OCI-LY7 (cell line): ENCODE data around the gene RASAL2. TPM values are rescaled to one million over a fixed set of nuclear protein-coding genes. Genes with fewer than 3 reads are reported as not detected.
"Not testable (repeated sequence)": the region's sequence is repeated elsewhere in the genome, so short reads cannot be mapped to it uniquely, and the experiment has no call there.

Source experiments
- BruUV-seq: library from RNA; stranded (reverse); fragments of 400-500 nt; replicated peaks from 2 replicates; lab custom pipeline; 2021; lab: Mats Ljungman, UMichigan
- CTCF ChIA-PET: fragments of 300-600 bp; sonication (Branson Sonifier 250); formaldehyde crosslinking; loops from one replicate; lab custom pipeline; 2022; ENCODE audit warnings: antibody characterized with exemption; ENCODE audit not compliant: unreplicated experiment; lab: Charles Lee
- POLR2A ChIA-PET: fragments of 300-600 bp; sonication (Branson Sonifier 250); formaldehyde crosslinking; loops from one replicate; lab custom pipeline; 2022; ENCODE audit warnings: antibody characterized with exemption; lab: Charles Lee
- DNase-seq: peaks from one replicate; pipeline ENCODE4 v3.0.0-alpha.2; 2015; ENCODE audit warnings: low spot score
- H2AFZ ChIP-seq: fragments of 200-600 bp; sonication (generic), shearing (Covaris generic); 2 replicates; pipeline ENCODE4 v1.6.1; 2014; ENCODE audit warnings: mild to moderate bottlenecking, antibody characterized with exemption, low read length, moderate library complexity
- H3K27ac ChIP-seq: fragments of 200-600 bp; sonication (generic); 2 replicates; pipeline ENCODE4 v1.5.1; 2014; ENCODE audit warnings: mixed run types, low read depth, mild to moderate bottlenecking, moderate library complexity, low read length, inconsistent platforms; ENCODE audit not compliant: poor library complexity, severe bottlenecking
- H3K36me3 ChIP-seq: fragments of 200-600 bp; sonication (generic); 2 replicates; pipeline ENCODE4 v1.6.1; 2014; ENCODE audit warnings: mild to moderate bottlenecking, antibody characterized with exemption, low read length, moderate library complexity, mixed read lengths; ENCODE audit not compliant: insufficient read depth
- H3K4me1 ChIP-seq: fragments of 200-600 bp; sonication (generic); 2 replicates; pipeline ENCODE4 v1.5.1; 2014; ENCODE audit warnings: mild to moderate bottlenecking, low read length; ENCODE audit not compliant: insufficient read depth, poor library complexity, severe bottlenecking
- H3K4me2 ChIP-seq: fragments of 200-600 bp; sonication (generic); 2 replicates; pipeline ENCODE4 v1.6.1; 2014; ENCODE audit warnings: mild to moderate bottlenecking, low read length
- H3K4me3 ChIP-seq: fragments of 200-600 bp; sonication (generic); 2 replicates; pipeline ENCODE4 v1.5.1; 2014; ENCODE audit warnings: mild to moderate bottlenecking, low read depth, low read length; ENCODE audit not compliant: poor library complexity, severe bottlenecking
- H3K79me2 ChIP-seq: fragments of 200-600 bp; sonication (generic); 2 replicates; pipeline ENCODE4 v1.6.1; 2016; ENCODE audit warnings: low read depth, mild to moderate bottlenecking, low read length, moderate library complexity, mixed read lengths; ENCODE audit not compliant: insufficient read depth
- H3K9me2 ChIP-seq: fragments of 200-600 bp; sonication (generic); 2 replicates; pipeline ENCODE4 v1.6.1; 2016; ENCODE audit warnings: mild to moderate bottlenecking, low read length, mixed read lengths; ENCODE audit not compliant: insufficient read depth
- H3K9me3 ChIP-seq: fragments of 200-600 bp; sonication (generic); 2 replicates; pipeline ENCODE4 v1.6.1; 2014; ENCODE audit warnings: mild to moderate bottlenecking, mixed run types, low read length, mixed read lengths
- H4K20me1 ChIP-seq: fragments of 200-600 bp; sonication (generic); 2 replicates; pipeline ENCODE4 v1.6.1; 2014; ENCODE audit warnings: mild to moderate bottlenecking, antibody characterized with exemption, low read length, moderate library complexity, mixed read lengths; ENCODE audit not compliant: insufficient read depth
- EZH2phosphoT487 ChIP-seq: fragments of 200-600 bp; sonication (generic); IDR thresholded peaks from 2 replicates; pipeline ENCODE4 v1.6.1; 2018; ENCODE audit warnings: low read depth, borderline replicate concordance, mild to moderate bottlenecking, mixed run types, antibody characterized with exemption, low read length, moderate library complexity, mixed read lengths
- intact Hi-C: fragments of 100-400 bp; cut with micrococcal nuclease; formaldehyde crosslinking; loops from one replicate; pipeline ENCODE4 v1.10.0; 2022; ENCODE audit not compliant: unreplicated experiment
- total RNA-seq, 2 experiments: library from RNA; depleted of rRNA in 1 of 2; stranded (reverse); fragments of >200 nt in 1 of 2; shearing (Covaris generic) in 1 of 2; gene quantifications; 2 replicates each; pipeline ENCODE4 v1.2.3, GENCODE V29; 2014 to 2022
- TF ChIP-seq, protein P1 (sequence below): fragments of 200-600 bp; sonication (generic); conservative IDR thresholded peaks from 2 replicates; pipeline ENCODE4 v1.5.1; 2014; ENCODE audit warnings: mild to moderate bottlenecking, antibody characterized with exemption, low read length, moderate library complexity, mixed read lengths

Gene RASAL2
- total RNA-seq, 2 experiments from 2014 or later: 0.09 to 0.27 TPM

DNA sequence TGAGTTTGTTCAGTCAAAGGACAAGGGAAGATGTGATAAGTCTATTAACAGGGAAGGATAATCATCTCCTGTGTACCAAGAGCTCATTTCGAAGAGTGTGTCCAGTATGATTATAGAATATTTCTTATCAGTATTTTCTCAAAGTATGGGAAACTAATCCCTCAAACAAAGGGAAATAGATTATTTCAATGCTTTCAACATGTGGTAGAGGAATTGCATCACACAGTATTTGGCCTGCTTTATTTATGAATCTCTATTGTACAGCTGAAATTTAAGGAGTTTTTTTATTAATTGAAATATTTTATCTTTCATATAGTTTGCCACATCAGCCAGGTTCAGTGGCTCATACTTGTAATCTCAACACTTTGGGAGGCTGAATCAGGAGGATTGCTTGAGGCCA is 251.9 kb downstream of the RASAL2 start:
- DNase-seq: no peak
- intact Hi-C loops: no loop called here
- no peaks in the 10 kb centered on the region for H4K20me1 ChIP-seq
- H2AFZ ChIP-seq: no peak overlapping the region
- ChIA-PET CTCF (no interaction called here), POLR2A (interaction anchor here (0.6 to 0.9 kb wide), 2 partner anchors 21 to 907 kb away, joined by 3 read pairs; no protein-coding TSS in a partner anchor)
- H3K9me2 ChIP-seq: no peaks in the 10 kb centered on the region
- TF ChIP-seq EZH2phosphoT487: no peak
- TF ChIP-seq, protein P1, sequence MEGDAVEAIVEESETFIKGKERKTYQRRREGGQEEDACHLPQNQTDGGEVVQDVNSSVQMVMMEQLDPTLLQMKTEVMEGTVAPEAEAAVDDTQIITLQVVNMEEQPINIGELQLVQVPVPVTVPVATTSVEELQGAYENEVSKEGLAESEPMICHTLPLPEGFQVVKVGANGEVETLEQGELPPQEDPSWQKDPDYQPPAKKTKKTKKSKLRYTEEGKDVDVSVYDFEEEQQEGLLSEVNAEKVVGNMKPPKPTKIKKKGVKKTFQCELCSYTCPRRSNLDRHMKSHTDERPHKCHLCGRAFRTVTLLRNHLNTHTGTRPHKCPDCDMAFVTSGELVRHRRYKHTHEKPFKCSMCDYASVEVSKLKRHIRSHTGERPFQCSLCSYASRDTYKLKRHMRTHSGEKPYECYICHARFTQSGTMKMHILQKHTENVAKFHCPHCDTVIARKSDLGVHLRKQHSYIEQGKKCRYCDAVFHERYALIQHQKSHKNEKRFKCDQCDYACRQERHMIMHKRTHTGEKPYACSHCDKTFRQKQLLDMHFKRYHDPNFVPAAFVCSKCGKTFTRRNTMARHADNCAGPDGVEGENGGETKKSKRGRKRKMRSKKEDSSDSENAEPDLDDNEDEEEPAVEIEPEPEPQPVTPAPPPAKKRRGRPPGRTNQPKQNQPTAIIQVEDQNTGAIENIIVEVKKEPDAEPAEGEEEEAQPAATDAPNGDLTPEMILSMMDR: no peak
- H3K79me2 ChIP-seq: no peaks in the 10 kb centered on the region
- H3K36me3 ChIP-seq: no peaks in the 10 kb centered on the region
- no peaks in the 10 kb centered on the region for H3K4me1 ChIP-seq
- H3K4me2 ChIP-seq: no peak overlapping the region
- no peaks in the 10 kb centered on the region for H3K9me3 ChIP-seq
- H3K27ac ChIP-seq: no peak overlapping the region
- BruUV-seq: no TSS peak
- no peak overlapping the region for H3K4me3 ChIP-seq

DNA sequence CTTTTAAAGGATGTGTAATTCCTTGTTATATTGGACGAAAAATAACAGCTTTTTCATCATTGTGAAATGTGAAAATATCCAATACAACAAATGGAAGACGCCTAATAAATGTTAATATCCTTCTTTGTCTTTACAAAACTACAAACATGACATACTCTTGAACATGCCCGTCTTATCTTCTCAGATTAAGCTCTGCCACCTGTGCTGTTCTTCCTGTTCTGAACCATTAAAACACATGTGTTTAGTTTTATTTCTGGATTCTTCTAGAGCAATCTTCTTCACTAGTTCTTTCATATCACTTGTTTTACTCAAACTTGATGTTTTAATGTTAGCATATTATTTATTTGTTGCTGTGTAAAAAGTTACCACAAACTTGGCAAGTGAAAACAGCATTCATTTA is 255.9 kb downstream of the RASAL2 start:
- POLR2A ChIA-PET: no interaction called here
- H2AFZ ChIP-seq: no peak overlapping the region
- H3K79me2 ChIP-seq: no peaks in the 10 kb centered on the region
- intact Hi-C loops: loop anchor here (2.0 kb wide), 1 partner anchor 71 kb away; no protein-coding TSS in a partner anchor
- no peaks in the 10 kb centered on the region for H3K36me3 ChIP-seq
- H3K4me3 ChIP-seq: no peak overlapping the region
- no peak overlapping the region for H3K27ac ChIP-seq
- H3K9me2 ChIP-seq: no peaks in the 10 kb centered on the region
- TF ChIP-seq, protein P1: no peak
- H3K4me1 ChIP-seq: no peaks in the 10 kb centered on the region
- H3K4me2 ChIP-seq: no peak overlapping the region
- DNase-seq: no peak
- H4K20me1 ChIP-seq: no peaks in the 10 kb centered on the region
- BruUV-seq: no TSS peak
- H3K9me3 ChIP-seq: no peaks in the 10 kb centered on the region
- CTCF ChIA-PET: no interaction called here

DNA sequence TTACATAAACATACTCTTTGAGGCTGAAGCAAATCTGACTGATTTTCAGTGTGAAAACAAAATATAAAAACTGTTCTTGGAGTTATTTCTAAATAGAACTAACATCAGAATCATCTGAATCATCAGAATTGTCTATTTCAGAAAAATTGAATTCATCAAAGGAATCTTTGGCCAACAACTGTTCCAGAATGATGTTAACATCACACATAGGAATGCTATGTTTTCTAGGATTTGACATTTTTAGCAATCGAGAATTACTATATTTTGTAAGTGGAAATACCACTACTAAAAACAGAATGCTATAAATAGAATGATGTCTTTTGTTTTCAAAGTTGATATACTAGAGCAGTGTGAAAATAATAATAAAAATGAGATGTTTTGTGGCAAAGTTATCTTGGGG is 258.0 kb downstream of the RASAL2 start:
- H3K79me2 ChIP-seq, CTCF ChIA-PET, H3K4me3 ChIP-seq, H3K9me3 ChIP-seq, H3K36me3 ChIP-seq, BruUV-seq, H2AFZ ChIP-seq, H4K20me1 ChIP-seq, H3K27ac ChIP-seq, intact Hi-C loops, POLR2A ChIA-PET, DNase-seq, H3K9me2 ChIP-seq, H3K4me1 ChIP-seq, H3K4me2 ChIP-seq: not testable (repeated sequence)
